Colonic mucosa (tissue), 4 donors: Measurements from ENCODE around the gene APOL4. TPM values are rescaled to one million over a fixed set of nuclear protein-coding genes. Genes with fewer than 3 reads are reported as not detected.
A peak's percentile ranks its signal among the peaks of the same experiment; 100 is the strongest.
"Not testable (repeated sequence)": the region's sequence is repeated elsewhere in the genome, so short reads cannot be mapped to it uniquely, and the experiment has no call there.

ENCODE experiments used
- DNase-seq: peaks from one replicate; pipeline ENCODE4 v3.0.0-alpha.2; 2020
- H3K27ac ChIP-seq: fragments of 200-600 bp; one replicate; pipeline ENCODE4 v1.8.0; 2021
- H3K27me3 ChIP-seq: fragments of 200-600 bp; one replicate; pipeline ENCODE4 v1.8.0; 2021
- H3K36me3 ChIP-seq: fragments of 200-600 bp; one replicate; pipeline ENCODE4 v1.8.0; 2021
- H3K4me1 ChIP-seq: fragments of 200-600 bp; one replicate; pipeline ENCODE4 v1.8.0; 2021; ENCODE audit warnings: mild to moderate bottlenecking
- H3K4me3 ChIP-seq: fragments of 200-600 bp; one replicate; pipeline ENCODE4 v1.8.0; 2021
- H3K9ac ChIP-seq, 2 donors: one replicate each; pipeline ENCODE4 v1.7.0; 2013; ENCODE audit warnings: control low read depth in 2 of 2, low read depth in 2 of 2, low read length in 2 of 2
- H3K9me3 ChIP-seq: fragments of 200-600 bp; one replicate; pipeline ENCODE4 v1.8.0; 2021
- CTCF ChIP-seq: fragments of 200-600 bp; IDR thresholded peaks from one replicate; pipeline ENCODE4 v1.8.0; 2022; ENCODE audit warnings: antibody characterized with exemption, mild to moderate bottlenecking
- intact Hi-C: fragments of 100-400 bp; cut with DNase I; formaldehyde crosslinking; loops from one replicate; pipeline ENCODE4 v1.14.1; 2022
- total RNA-seq, 2 donors: library from RNA; stranded (reverse); fragmentation: NEBNext Ultra II Directional in 1 of 2; extraction: Animal tissue kit (Norgen Biotek cat#: 25700) in 1 of 2; gene quantifications; one replicate each; pipeline ENCODE4 v1.2.1, GENCODE V29; 2021
- donor health status: healthy.
- donor health status: DM: no; HTN: no; CAD: no.
- donor health status: DM: no; HTN: no; CAD: no.

APOL4 gene, protein sequence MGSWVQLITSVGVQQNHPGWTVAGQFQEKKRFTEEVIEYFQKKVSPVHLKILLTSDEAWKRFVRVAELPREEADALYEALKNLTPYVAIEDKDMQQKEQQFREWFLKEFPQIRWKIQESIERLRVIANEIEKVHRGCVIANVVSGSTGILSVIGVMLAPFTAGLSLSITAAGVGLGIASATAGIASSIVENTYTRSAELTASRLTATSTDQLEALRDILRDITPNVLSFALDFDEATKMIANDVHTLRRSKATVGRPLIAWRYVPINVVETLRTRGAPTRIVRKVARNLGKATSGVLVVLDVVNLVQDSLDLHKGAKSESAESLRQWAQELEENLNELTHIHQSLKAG
- 1 to 10 TPM; 1.9 to 2.3 TPM for total RNA-seq

- no peaks in the 10 kb centered on the region for H3K36me3 ChIP-seq
- intact Hi-C loops = no loop called here
Observed at GRCh38 chr22:36201630-36202319, at the start of gene APOL4. APOL4 (minus strand) TSS chr22:36201809; CDS start chr22:36201734, 75 bp downstream.

DNA sequence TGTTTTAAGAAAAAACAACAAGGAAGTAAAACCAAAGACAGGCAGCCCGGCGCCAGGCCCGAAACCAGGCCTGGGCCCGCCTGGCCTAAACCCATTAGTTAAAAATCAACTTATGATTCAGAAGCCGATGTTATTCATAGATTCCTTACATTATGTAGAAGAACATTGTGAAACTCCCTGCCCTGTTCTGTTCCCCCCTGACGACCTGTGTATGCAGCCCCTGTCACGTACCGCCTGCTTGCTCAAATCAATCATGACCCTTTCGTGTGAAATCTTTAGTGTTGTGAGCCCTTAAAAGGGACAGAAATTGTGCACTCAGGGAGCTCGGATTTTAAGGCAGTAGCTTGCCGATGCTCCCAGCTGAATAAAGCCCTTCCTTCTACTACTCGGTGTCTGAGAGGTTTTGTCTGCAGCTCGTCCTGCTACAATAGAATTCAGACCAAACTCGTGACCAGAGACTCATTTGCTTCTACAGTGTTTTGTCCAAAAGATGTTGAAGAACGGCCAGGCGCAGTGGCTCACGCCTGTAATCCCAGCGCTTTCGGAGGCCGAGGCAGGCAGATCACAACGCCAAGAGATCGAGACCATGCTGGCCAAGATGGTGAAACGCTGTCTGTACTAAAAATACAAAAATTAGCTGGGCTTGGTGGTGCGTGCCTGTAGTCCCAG lies 48.8 kb upstream of the APOL4 start:
- H3K9me3 ChIP-seq, H3K4me3 ChIP-seq, H3K9ac ChIP-seq, intact Hi-C loops, DNase-seq, H3K27ac ChIP-seq, H3K4me1 ChIP-seq, H3K27me3 ChIP-seq, H3K36me3 ChIP-seq: not testable (repeated sequence)

More at GRCh38 chr22:36201630-36202319, at the start of gene APOL4:
- Histone ChIP-seq H3K9ac (no peak within 1 kb of the TSS), H3K4me3 (no peak within 1 kb of the TSS), H3K27ac (no peak within 1 kb of the TSS), H3K9me3 (no peaks in the 10 kb centered on the region), H3K27me3 (no peaks in the 10 kb centered on the region), H3K4me1 (no peaks in the 10 kb centered on the region)
- no peak for TF ChIP-seq CTCF
- DNase-seq = peak; percentile 73

- Histone ChIP-seq H3K4me1 (peaks cover 3% of the 10 kb centered on the region), H3K9ac (no peak overlapping the region), H3K36me3 (no peaks in the 10 kb centered on the region), H3K27ac (no peak overlapping the region), H3K9me3 (no peaks in the 10 kb centered on the region), H3K4me3 (no peak overlapping the region), H3K27me3 (no peaks in the 10 kb centered on the region)
- no peak for DNase-seq
- intact Hi-C loops = no loop called here
- no peak for TF ChIP-seq CTCF
Observed at GRCh38 chr22:36249160-36249559, 47.6 kb upstream of the APOL4 start.

DNA sequence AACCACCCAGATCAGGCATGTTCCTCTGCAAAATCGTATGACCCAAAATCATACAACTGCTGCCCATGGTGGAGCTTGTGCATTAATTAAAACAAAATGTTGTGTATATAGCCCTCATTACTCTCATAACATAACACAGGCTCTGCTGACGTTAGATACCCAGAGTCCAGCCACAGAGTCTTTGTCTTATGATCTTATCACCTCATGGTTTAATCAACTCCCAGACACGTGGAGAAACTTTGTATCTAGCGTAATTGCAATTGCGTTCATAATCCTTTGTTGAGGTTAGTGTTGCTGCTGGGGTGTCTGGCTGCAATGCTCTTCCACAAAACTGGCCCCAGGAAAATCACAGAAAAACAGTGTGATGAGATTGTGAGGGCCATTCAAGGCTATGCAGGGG lies 46.3 kb upstream of the APOL4 start:
- Histone ChIP-seq H3K4me3 (no peak overlapping the region), H3K36me3 (no peaks in the 10 kb centered on the region), H3K4me1 (peaks cover 3% of the 10 kb centered on the region), H3K9ac (no peak overlapping the region), H3K9me3 (no peaks in the 10 kb centered on the region), H3K27ac (no peak overlapping the region), H3K27me3 (no peaks in the 10 kb centered on the region)
- intact Hi-C loops = no loop called here
- no peak for TF ChIP-seq CTCF
- DNase-seq = no peak

DNA sequence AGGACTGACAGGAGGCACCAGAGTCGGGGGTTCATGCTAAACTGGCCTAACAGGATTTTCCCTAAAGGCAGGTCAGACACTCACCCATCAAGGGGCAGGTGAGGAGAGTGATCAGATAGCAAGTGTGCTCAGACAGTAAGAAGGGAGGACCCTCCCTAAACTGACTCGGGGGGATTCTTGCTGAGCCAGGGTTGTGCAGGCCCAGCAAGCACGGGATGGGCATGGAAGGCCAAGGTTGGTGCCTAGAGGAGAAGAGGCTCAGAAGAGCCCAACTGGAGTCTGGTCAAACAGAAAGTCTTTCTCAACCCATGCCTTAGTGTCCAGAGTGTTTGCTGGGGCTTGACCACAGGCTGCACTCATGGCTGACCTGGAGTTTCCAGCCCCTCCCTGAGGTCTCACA lies 45.1 kb upstream of the APOL4 start:
- no peak for TF ChIP-seq CTCF
- intact Hi-C loops = no loop called here
- Histone ChIP-seq H3K27me3 (no peaks in the 10 kb centered on the region), H3K9me3 (no peaks in the 10 kb centered on the region), H3K9ac (no peak overlapping the region), H3K36me3 (no peaks in the 10 kb centered on the region), H3K27ac (no peak overlapping the region), H3K4me3 (no peak overlapping the region), H3K4me1 (no peaks in the 10 kb centered on the region)
- no peak for DNase-seq
